Thoracic aorta (tissue), 2 donors: Measurements from ENCODE around the gene ADAMTS16. TPM values are rescaled to one million over a fixed set of nuclear protein-coding genes. Genes with fewer than 3 reads are reported as not detected.

Experiments used
- ATAC-seq: fragments of 150-250 bp; one replicate; pipeline ENCODE4 v1.8.0; 2017; ENCODE audit warnings: low read depth; ENCODE audit not compliant: insufficient number of reproducible peaks, low FRiP score
- DNase-seq: peaks from one replicate; pipeline ENCODE4 v3.0.0-alpha.2; 2020; ENCODE audit warnings: low spot score
- H3K27ac ChIP-seq, 2 donors: fragments of 200-600 bp; sonication (generic); 1 replicate in 1 of 2; 2 replicates in 1 of 2; pipeline ENCODE4 v1.5.1; 2016; ENCODE audit warnings: mild to moderate bottlenecking in 2 of 2, moderate library complexity in 2 of 2
- H3K27me3 ChIP-seq: fragments of 200-600 bp; sonication (generic); replicated peaks from 2 replicates; pipeline ENCODE4 v1.6.0; 2016; ENCODE audit warnings: mild to moderate bottlenecking; ENCODE audit not compliant: insufficient read depth
- H3K36me3 ChIP-seq: fragments of 200-600 bp; sonication (generic); one replicate; pipeline ENCODE4 v1.5.1; 2016
- H3K4me1 ChIP-seq, 2 donors: fragments of 200-600 bp; sonication (generic); 1 replicate in 1 of 2; 2 replicates in 1 of 2; pipeline versions ENCODE4 v1.5.1 to v1.6.0; 2016; ENCODE audit warnings: low read depth in 2 of 2, mild to moderate bottlenecking in 1 of 2; ENCODE audit not compliant: control insufficient read depth in 1 of 2
- H3K4me3 ChIP-seq: fragments of 200-600 bp; sonication (generic); 2 replicates; pipeline ENCODE4 v1.5.1; 2016; ENCODE audit warnings: mild to moderate bottlenecking
- H3K9me3 ChIP-seq: fragments of 200-600 bp; sonication (generic); 2 replicates; pipeline ENCODE4 v1.5.1; 2016
- total RNA-seq, 2 donors: library from RNA; depleted of rRNA; stranded (reverse); fragments of >200 nt; gene quantifications; one replicate each; pipeline versions ENCODE4 v1.1.0 to v1.2.3, GENCODE V29; 2016
- TF ChIP-seq, protein P1 (sequence below): fragments of 200-600 bp; sonication (generic); IDR thresholded peaks from one replicate; pipeline ENCODE4 v1.5.1; 2019; ENCODE audit warnings: antibody characterized with exemption

ADAMTS16 gene
- total RNA-seq, 2 donors from 2014 or later = not detected

DNA sequence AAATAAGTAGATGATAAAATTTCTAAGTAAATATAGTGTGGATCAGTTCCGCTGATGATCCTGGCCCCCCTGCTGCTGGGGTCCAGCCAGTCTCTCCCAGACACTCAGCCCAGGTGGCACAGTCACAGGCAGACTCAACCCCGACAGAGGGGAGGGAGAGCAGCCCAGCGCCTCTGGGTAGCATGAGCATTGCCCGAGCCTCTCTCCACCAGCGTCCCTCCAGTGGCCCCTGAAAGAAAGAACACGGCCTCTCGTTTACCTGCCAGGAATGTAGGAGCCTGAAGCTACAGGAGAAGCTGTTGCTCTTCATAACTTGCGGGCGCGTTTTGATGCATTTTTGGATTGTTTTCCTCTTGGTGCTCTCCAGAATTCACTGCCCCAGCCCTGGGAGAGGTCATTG is 213.6 kb downstream of the ADAMTS16 start:
- Histone ChIP-seq H3K9me3 (no peaks in the 10 kb centered on the region), H3K4me1 (peaks cover 0 to 8% of the 10 kb centered on the region in 2 donors), H3K36me3 (no peaks in the 10 kb centered on the region), H3K27me3 (no peaks in the 10 kb centered on the region), H3K27ac (no peak overlapping the region), H3K4me3 (no peak overlapping the region)
- no peak for DNase-seq
- TF ChIP-seq, protein P1, sequence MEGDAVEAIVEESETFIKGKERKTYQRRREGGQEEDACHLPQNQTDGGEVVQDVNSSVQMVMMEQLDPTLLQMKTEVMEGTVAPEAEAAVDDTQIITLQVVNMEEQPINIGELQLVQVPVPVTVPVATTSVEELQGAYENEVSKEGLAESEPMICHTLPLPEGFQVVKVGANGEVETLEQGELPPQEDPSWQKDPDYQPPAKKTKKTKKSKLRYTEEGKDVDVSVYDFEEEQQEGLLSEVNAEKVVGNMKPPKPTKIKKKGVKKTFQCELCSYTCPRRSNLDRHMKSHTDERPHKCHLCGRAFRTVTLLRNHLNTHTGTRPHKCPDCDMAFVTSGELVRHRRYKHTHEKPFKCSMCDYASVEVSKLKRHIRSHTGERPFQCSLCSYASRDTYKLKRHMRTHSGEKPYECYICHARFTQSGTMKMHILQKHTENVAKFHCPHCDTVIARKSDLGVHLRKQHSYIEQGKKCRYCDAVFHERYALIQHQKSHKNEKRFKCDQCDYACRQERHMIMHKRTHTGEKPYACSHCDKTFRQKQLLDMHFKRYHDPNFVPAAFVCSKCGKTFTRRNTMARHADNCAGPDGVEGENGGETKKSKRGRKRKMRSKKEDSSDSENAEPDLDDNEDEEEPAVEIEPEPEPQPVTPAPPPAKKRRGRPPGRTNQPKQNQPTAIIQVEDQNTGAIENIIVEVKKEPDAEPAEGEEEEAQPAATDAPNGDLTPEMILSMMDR = no peak
- no peak for ATAC-seq

- no peak for DNase-seq
- no peaks in the 10 kb centered on the region for H3K27me3 ChIP-seq
- no peaks in the 10 kb centered on the region for H3K36me3 ChIP-seq
- H3K27ac ChIP-seq = no peak overlapping the region
- TF ChIP-seq, protein P1 = no peak
- peaks cover 0 to 8% of the 10 kb centered on the region in 2 donors for H3K4me1 ChIP-seq
- no peak for ATAC-seq
- H3K9me3 ChIP-seq = no peaks in the 10 kb centered on the region
- H3K4me3 ChIP-seq = no peak overlapping the region
Measured at GRCh38 chr5:5356765-5357164, 216.6 kb downstream of the ADAMTS16 start.

- H3K27ac ChIP-seq = no peak overlapping the region
- ATAC-seq = no peak
- no peaks in the 10 kb centered on the region for H3K36me3 ChIP-seq
- TF ChIP-seq, protein P1 = no peak
- no peak for DNase-seq
- no peaks in the 10 kb centered on the region for H3K9me3 ChIP-seq
- H3K4me3 ChIP-seq = no peak overlapping the region
- H3K27me3 ChIP-seq = no peaks in the 10 kb centered on the region
- peaks cover 0 to 8% of the 10 kb centered on the region in 2 donors for H3K4me1 ChIP-seq
Measured at GRCh38 chr5:5359618-5360017, 219.5 kb downstream of the ADAMTS16 start.

- DNase-seq = no peak
- H3K9me3 ChIP-seq = no peaks in the 10 kb centered on the region
- H3K36me3 ChIP-seq = no peaks in the 10 kb centered on the region
- ATAC-seq = no peak
- no peaks in the 10 kb centered on the region for H3K27me3 ChIP-seq
- no peak overlapping the region for H3K4me3 ChIP-seq
- H3K4me1 ChIP-seq = peaks cover 0 to 8% of the 10 kb centered on the region in 2 donors
- TF ChIP-seq, protein P1 = no peak
- H3K27ac ChIP-seq = no peak overlapping the region
Measured at GRCh38 chr5:5360363-5360940, 220.3 kb downstream of the ADAMTS16 start.

DNA sequence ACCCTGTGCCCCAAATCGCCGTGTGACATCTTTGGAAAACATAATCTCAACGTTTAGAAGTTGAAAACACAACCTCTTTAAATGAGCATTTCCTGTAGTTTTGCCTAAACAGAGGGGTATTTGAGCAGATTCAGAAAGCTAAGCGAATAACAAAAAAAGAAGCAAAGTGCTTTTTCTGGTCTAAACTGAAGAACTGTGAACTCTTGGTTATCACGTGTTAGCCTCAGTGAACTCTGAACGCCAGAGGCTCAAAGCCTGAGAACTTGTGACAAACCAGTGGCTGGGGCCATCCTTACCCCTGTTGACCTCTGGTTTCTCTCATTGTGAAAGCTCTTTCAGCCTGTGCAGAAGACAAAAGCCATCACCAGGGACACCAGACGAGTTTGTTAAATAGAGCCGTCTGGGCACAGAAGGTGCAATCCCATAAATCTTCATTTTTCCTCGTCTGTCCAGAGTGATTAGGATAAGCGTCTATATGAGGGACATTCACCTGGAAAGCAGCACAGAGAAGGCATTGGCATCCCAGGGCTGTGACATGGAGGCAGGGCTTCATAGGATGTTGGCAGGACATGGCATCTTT is 220.9 kb downstream of the ADAMTS16 start:
- TF ChIP-seq, protein P1 = no peak
- ATAC-seq (no peak), DNase-seq (no peak)
- Histone ChIP-seq H3K27ac (no peak overlapping the region), H3K9me3 (no peaks in the 10 kb centered on the region), H3K27me3 (no peaks in the 10 kb centered on the region), H3K4me1 (peaks cover 0 to 8% of the 10 kb centered on the region in 2 donors), H3K36me3 (no peaks in the 10 kb centered on the region), H3K4me3 (no peak overlapping the region)
